Heart right ventricle (tissue), 16 donors: ENCODE results near the gene SERPINB6. TPM values are rescaled to one million over a fixed set of nuclear protein-coding genes. Genes with fewer than 3 reads are reported as not detected.
"Not testable (repeated sequence)": the region's sequence is repeated elsewhere in the genome, so short reads cannot be mapped to it uniquely, and the experiment has no call there.

Source experiments
- ATAC-seq, 8 donors: fragments of 200-7000 bp; cut with Tn5 transposase; one replicate each; pipeline ENCODE4 v1.9.1; 2020; ENCODE audit warnings: mild to moderate bottlenecking in 8 of 8, moderate library complexity in 8 of 8, moderate number of reproducible peaks in 1 of 8
- DNase-seq, 2 donors: peaks; one replicate each; pipeline ENCODE4 v3.0.0-alpha.2; 2020
- H3K27ac ChIP-seq, 10 donors: fragments of 200-600 bp; sonication (generic) in 2 of 10; one replicate each; pipeline versions ENCODE4 v1.5.0 to v1.8.0; 2020 to 2022; ENCODE audit warnings: mild to moderate bottlenecking in 3 of 10
- H3K27me3 ChIP-seq, 7 donors: fragments of 200-600 bp; one replicate each; pipeline ENCODE4 v1.8.0; 2021 to 2022; ENCODE audit warnings: mild to moderate bottlenecking in 2 of 7
- H3K36me3 ChIP-seq, 9 donors: fragments of 200-600 bp; sonication (generic) in 1 of 9; one replicate each; pipeline versions ENCODE4 v1.5.0 to v1.8.0; 2020 to 2022; ENCODE audit warnings: mild to moderate bottlenecking in 2 of 9
- H3K4me1 ChIP-seq, 9 donors: fragments of 200-600 bp; sonication (generic) in 1 of 9; one replicate each; pipeline versions ENCODE4 v1.5.0 to v1.8.0; 2020 to 2022; ENCODE audit warnings: mild to moderate bottlenecking in 4 of 9
- H3K4me3 ChIP-seq, 10 donors: fragments of 200-600 bp; sonication (generic) in 2 of 10; one replicate each; pipeline versions ENCODE4 v1.5.0 to v1.8.0; 2020 to 2022; ENCODE audit warnings: mild to moderate bottlenecking in 7 of 10, moderate library complexity in 2 of 10
- H3K9me3 ChIP-seq, 11 donors: fragments of 200-600 bp in 10 of 11; sonication (generic) in 2 of 11; one replicate each; pipeline versions ENCODE4 v1.5.0 to v1.8.0; 2013 to 2022; ENCODE audit warnings: mild to moderate bottlenecking in 2 of 11, control low read depth in 1 of 11, moderate library complexity in 1 of 11
- WGBS, 2 donors: extraction: QIAGEN DNeasy Blood & Tissue Kit; methylation state at CpG; one replicate each; pipeline ENCODE4 v1.1.7; 2013; ENCODE audit warnings: inconsistent platforms in 1 of 2; 5-methylcytosine and 5-hydroxymethylcytosine counted together
- intact Hi-C, 10 donors: fragments of 100-400 bp; cut with DNase I; formaldehyde crosslinking; loops; one replicate each; pipeline versions ENCODE4 v1.11.1 to v1.14.2; 2022
- polyA plus RNA-seq, 2 donors: library from polyadenylated mRNA; stranded (reverse); fragments of 200-250 nt; gene quantifications; one replicate each; pipeline ENCODE4 v1.2.3, GENCODE V29; 2013
- total RNA-seq, 10 donors: library from RNA; stranded (reverse); fragmentation: NEBNext Ultra II Directional in 3 of 10; extraction: Animal tissue kit (Norgen Biotek cat#: 25700) in 3 of 10; gene quantifications; one replicate each; pipeline versions ENCODE4 v1.2.1 to v1.2.4, GENCODE V29; 2021 to 2023
- TF ChIP-seq, protein P1 (sequence below), 9 donors: fragments of 200-600 bp; sonication (generic) in 2 of 9; IDR thresholded peaks; one replicate each; pipeline versions ENCODE4 v1.5.0 to v1.8.0; 2021 to 2022; ENCODE audit warnings: antibody characterized with exemption in 9 of 9, mild to moderate bottlenecking in 5 of 9, moderate library complexity in 1 of 9
- donor health status: Arrhythmogenic right ventricular cardiomyopathy.
- donor health status: ischemic (EF 13 %, LVEDD 7.1; RV severe dilation, severe dysfunction).
- donor health status: healthy with polysubstance abuse.
- donor health status: DM: no; HTN: yes; CAD: no.
- donor health status: DM: no; HTN: no; CAD: no.
- donor health status: ischemic (EF 25% LVEDD 6.9; RV normal size, moderate dysfunction).
- donor health status: ischemic (EF 25% LVEDD 5.7; RV mildly dilated, moderate dysfunction).
- donor health status: healthy.
- donor health status: DM: yes; HTN: yes; CAD: no.
- donor health status: Ischemic cardiomyopathy.
- donor health status: ischemic (EF 35%, LVEDD 5.7; RV mildly dilated, moderate dysfunction).
- donor health status: nonischemic (EF 11% LVEDD 7.7; RV severe dilation, severe dysfunction).
- donor health status: DM: yes; HTN: yes; CAD: no.
- donor health status: PGD.
- donor health status: ischemic (EF 29% LVEDD 5.4; RV normal size, mild dysfunction).
- donor health status: nonischemic (EF 23%, LVEDD 6.1; RV moderate dilation, normal function).

SERPINB6 gene
- total and polyA plus RNA-seq, 12 donors = 138 to 261 (median 175) TPM

DNA sequence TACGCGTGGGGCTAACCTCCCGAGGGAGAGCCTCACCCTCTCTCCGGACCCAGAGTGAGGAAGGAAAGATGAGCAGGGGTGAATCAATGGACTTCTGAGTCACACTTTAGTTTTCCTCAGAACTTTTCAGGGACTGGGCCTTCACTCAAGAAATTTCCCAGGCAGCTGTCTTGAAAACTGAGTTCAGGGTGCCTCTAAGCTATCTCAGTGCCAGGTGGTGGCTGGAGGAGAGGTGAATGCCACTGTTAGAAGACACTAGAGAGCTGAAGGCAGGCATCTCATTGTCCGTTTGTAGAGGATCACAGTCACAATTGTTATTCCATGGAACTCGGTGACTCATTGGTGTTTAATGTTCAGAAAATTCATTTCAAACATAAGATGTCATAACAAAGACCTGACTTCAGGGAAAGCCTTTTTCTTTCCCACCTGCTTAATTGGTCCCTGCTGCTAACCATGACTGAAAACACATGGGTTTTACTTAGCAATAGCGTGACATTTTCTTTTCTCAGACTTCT, 5.3 kb upstream of the SERPINB6 start:
- 77% methylated on average over 7 of the region's 7 CpGs for WGBS, 2 donors
- TF ChIP-seq, protein P1, sequence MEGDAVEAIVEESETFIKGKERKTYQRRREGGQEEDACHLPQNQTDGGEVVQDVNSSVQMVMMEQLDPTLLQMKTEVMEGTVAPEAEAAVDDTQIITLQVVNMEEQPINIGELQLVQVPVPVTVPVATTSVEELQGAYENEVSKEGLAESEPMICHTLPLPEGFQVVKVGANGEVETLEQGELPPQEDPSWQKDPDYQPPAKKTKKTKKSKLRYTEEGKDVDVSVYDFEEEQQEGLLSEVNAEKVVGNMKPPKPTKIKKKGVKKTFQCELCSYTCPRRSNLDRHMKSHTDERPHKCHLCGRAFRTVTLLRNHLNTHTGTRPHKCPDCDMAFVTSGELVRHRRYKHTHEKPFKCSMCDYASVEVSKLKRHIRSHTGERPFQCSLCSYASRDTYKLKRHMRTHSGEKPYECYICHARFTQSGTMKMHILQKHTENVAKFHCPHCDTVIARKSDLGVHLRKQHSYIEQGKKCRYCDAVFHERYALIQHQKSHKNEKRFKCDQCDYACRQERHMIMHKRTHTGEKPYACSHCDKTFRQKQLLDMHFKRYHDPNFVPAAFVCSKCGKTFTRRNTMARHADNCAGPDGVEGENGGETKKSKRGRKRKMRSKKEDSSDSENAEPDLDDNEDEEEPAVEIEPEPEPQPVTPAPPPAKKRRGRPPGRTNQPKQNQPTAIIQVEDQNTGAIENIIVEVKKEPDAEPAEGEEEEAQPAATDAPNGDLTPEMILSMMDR (IDR thresholded peaks at IDR 0.05) = no peak
- Histone ChIP-seq H3K27me3 (no peaks in the 10 kb centered on the region), H3K36me3 (no peaks in the 10 kb centered on the region), H3K27ac (no peak overlapping the region), H3K4me3 (no peak overlapping the region), H3K4me1 (peaks cover 0 to 40% (median 24%) of the 10 kb centered on the region in 9 donors), H3K9me3 (no peaks in the 10 kb centered on the region)
- ATAC-seq (no peak), DNase-seq (no peak)
- intact Hi-C loops = no loop called here

DNA sequence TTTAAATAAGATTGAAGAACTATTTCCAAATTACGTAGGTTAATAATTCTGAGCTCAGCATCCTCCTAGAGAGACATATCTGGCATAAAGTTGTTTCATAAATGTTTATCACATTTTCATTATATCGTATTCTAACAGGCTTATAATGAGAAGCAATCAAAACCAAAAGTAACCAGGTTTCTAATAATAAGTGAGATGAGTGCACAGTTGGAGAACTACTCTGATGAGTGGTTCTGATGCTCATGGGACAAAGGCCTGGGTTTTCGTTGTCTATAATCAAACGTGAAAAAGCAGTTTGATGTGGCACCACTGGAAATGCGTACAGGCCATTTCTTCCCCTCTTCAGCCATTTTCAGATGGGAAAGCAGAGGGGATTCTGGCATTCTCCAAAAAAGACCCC, 4.7 kb upstream of the SERPINB6 start:
- intact Hi-C loops = no loop called here
- Histone ChIP-seq H3K27ac (no peak overlapping the region), H3K4me1 (peaks cover 0 to 35% (median 19%) of the 10 kb centered on the region in 9 donors), H3K4me3 (no peak overlapping the region), H3K36me3 (no peaks in the 10 kb centered on the region), H3K9me3 (no peaks in the 10 kb centered on the region), H3K27me3 (no peaks in the 10 kb centered on the region)
- TF ChIP-seq, protein P1 (IDR thresholded peaks at IDR 0.05) = no peak
- WGBS, 2 donors = 93 to 95% methylated on average over 5 of the region's 5 CpGs
- no peak for DNase-seq
- ATAC-seq = no peak

DNA sequence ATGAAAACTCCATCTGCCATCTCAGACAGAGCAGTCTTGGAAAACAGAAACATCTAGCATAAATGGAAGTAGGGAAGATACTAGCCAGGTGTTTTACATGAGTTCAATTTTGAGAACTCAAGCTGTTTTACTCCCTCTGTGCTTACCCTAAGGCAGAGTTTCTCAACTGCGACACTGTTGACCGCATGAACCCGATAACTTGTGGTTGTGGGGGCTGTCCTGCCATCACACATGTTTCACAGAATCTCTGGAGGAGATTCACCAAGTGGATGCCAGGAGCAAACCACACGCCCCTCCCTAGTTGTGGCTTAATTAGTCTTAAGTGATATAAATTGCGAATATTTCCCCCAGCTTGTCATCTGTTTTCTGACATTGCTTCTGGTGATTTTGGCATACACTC, 2.3 kb upstream of the SERPINB6 start:
- intact Hi-C loops = no loop called here
- no peaks in the 10 kb centered on the region for H3K27me3 ChIP-seq
- H3K36me3 ChIP-seq = peaks cover 0 to 2% (median 0%) of the 10 kb centered on the region in 9 donors
- 89 to 94% methylated on average over 5 of the region's 5 CpGs for WGBS, 2 donors
- TF ChIP-seq, protein P1 (IDR thresholded peaks at IDR 0.05) = no peak
- no peak for ATAC-seq
- H3K27ac ChIP-seq = peak overlapping the region in 1 of 10 donors; percentile 99
- peaks cover 0 to 38% (median 20%) of the 10 kb centered on the region in 9 donors for H3K4me1 ChIP-seq
- H3K9me3 ChIP-seq = no peaks in the 10 kb centered on the region
- H3K4me3 ChIP-seq = no peak overlapping the region
- no peak for DNase-seq

DNA sequence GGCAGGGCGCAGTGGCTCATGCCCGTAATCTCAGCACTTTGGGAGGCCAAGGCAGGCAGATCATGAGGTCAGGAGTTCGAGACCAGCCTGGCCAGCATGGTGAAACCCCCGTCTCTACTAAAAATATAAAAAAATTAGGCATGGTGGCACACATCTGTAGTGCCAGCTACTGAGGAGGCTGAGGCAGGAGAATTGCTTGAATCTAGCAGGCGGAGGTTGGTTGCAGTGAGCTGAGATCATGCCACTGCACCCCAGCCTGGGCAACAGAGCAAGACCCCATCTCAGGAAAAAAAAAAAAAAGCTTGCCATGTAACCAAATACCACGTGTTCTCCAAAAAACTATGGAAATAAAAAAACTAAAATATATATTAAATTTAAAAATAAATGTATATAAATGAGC, 1.8 kb upstream of the SERPINB6 start:
- Histone ChIP-seq H3K27ac (peak overlapping the region in 1 of 10 donors; percentile 99), H3K4me1 (peaks cover 0 to 39% (median 20%) of the 10 kb centered on the region in 9 donors)
- WGBS, 2 donors = 98 to 99% methylated on average over 6 of the region's 6 CpGs
- H3K4me3 ChIP-seq, H3K36me3 ChIP-seq, H3K27me3 ChIP-seq, H3K9me3 ChIP-seq, DNase-seq, intact Hi-C loops, ATAC-seq: not testable (repeated sequence)

DNA sequence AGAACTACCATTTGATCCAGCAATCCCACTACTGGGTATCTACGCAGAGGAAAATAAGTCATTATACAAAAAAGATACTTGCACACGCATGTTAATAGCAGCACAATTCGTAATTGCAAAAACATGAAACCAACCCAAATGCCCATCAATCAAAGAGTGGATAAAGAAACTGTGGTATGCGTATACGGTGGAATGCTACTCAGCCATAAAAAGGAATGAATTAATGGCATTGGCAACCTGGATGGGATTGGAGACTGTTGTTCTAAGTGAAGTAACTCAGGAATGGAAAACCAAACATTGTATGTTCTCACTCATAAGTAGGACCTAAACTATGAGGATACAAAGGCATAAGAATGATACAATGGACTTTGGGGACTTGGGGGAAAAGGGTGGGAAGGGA, 1.3 kb upstream of the SERPINB6 start:
- H3K27me3 ChIP-seq, ATAC-seq, H3K9me3 ChIP-seq, H3K36me3 ChIP-seq, DNase-seq: not testable (repeated sequence)
- Histone ChIP-seq H3K4me1 (peaks cover 0 to 37% (median 20%) of the 10 kb centered on the region in 9 donors), H3K4me3 (peak overlapping the region in 1 of 10 donors; percentile 80), H3K27ac (peak overlapping the region in 4 of 10 donors; percentile 95 to 99 (median 98))
- WGBS, 2 donors = 97% methylated on average over 5 of the region's 5 CpGs
- intact Hi-C loops = loop anchor here in 1 of 10 donors (1.0 kb wide), 1 partner anchor 17 kb away; no protein-coding TSS in a partner anchor

DNA sequence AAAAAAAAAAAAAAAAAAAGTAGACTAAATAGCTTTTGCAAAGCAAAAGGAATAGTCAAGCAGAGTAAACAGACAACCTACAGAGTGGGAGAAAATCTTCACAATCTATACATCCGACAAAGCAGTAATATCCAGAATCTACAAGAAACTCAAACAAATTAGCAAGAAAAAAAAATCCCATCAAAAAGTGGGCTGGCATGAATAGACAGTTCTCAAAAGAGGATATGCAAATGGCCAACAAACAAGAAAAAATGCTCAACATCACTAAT, 786 bp upstream of the SERPINB6 start:
- not testable (repeated sequence) for DNase-seq, H3K27me3 ChIP-seq, ATAC-seq, H3K9me3 ChIP-seq, H3K36me3 ChIP-seq
- peaks cover 0 to 41% (median 22%) of the 10 kb centered on the region in 9 donors for H3K4me1 ChIP-seq
- H3K27ac ChIP-seq = peak overlapping the region; percentile 95 to 100 (median 98)
- 73 to 92% methylated on average over 1 of the region's 1 CpG for WGBS, 2 donors
- H3K4me3 ChIP-seq = peak overlapping the region; percentile 33 to 88 (median 78)
- intact Hi-C loops = loop anchor here in 1 of 10 donors (1.0 kb wide), 1 partner anchor 17 kb away; no protein-coding TSS in a partner anchor
